Body of pancreas (tissue), 4 donors: ENCODE results near the gene GDF2. TPM values are rescaled to one million over a fixed set of nuclear protein-coding genes. Genes with fewer than 3 reads are reported as not detected.

ENCODE experiments used
- ATAC-seq: fragments of 150-250 bp; one replicate; pipeline ENCODE4 v1.9.1; 2016
- DNase-seq, 4 donors: peaks; one replicate each; pipeline ENCODE4 v3.0.0-alpha.2; 2019
- H3K27ac ChIP-seq, 4 donors: fragments of 200-600 bp; sonication (generic); 1 replicate in 3 of 4; 2 replicates in 1 of 4; pipeline versions ENCODE4 v1.5.1 to v1.6.1; 2016 to 2019; ENCODE audit warnings: mild to moderate bottlenecking in 1 of 4, mixed read lengths in 1 of 4, moderate library complexity in 1 of 4
- H3K27me3 ChIP-seq, 2 donors: fragments of 200-600 bp; sonication (generic); one replicate each; pipeline ENCODE4 v1.6.0; 2016; ENCODE audit warnings: mild to moderate bottlenecking in 1 of 2
- H3K36me3 ChIP-seq, 2 donors: fragments of 200-600 bp; sonication (generic); replicated peaks in 1 of 2; 2 replicates each; pipeline ENCODE4 v1.5.1; 2016; ENCODE audit warnings: low read depth in 2 of 2; ENCODE audit not compliant: insufficient read depth in 1 of 2
- H3K4me1 ChIP-seq: fragments of 200-600 bp; sonication (generic); one replicate; pipeline ENCODE4 v1.6.0; 2016
- H3K4me3 ChIP-seq, 2 donors: fragments of 200-600 bp; sonication (generic); 1 replicate in 1 of 2; 2 replicates in 1 of 2; pipeline ENCODE4 v1.5.1; 2016 to 2019
- H3K9me3 ChIP-seq, 3 donors: fragments of 200-600 bp; sonication (generic); 1 replicate in 2 of 3; 2 replicates in 1 of 3; pipeline ENCODE4 v1.5.1; 2016
- CTCF ChIP-seq, 7 experiments: fragments of 450-650 bp in 4 of 7; fragments of 200-600 bp in 3 of 7; sonication (generic) in 3 of 7; IDR thresholded peaks; one replicate each; pipeline ENCODE4 v1.5.1; 2016 to 2019; ENCODE audit warnings: antibody characterized with exemption in 7 of 7
- POLR2A ChIP-seq, 3 donors: fragments of 450-650 bp; IDR thresholded peaks; one replicate each; pipeline ENCODE4 v1.6.1; 2016; ENCODE audit warnings: antibody characterized with exemption in 3 of 3, mild to moderate bottlenecking in 2 of 3
- WGBS, 2 donors: methylation state at CpG; one replicate each; pipeline ENCODE4 v1.1.5; 2017; 5-methylcytosine and 5-hydroxymethylcytosine counted together
- intact Hi-C: fragments of 100-400 bp; cut with DNase I; formaldehyde crosslinking; loops from one replicate; pipeline ENCODE4 v1.15.1; 2023
- total RNA-seq, 2 donors: library from RNA; depleted of rRNA; stranded (reverse); fragments of >200 nt; gene quantifications; one replicate each; pipeline ENCODE4 v1.1.0, GENCODE V29; 2016

Gene GDF2
- total RNA-seq, 2 donors from 2014 or later: not detected

GRCh38 chr10:47350671-47351640 lies 28.7 kb downstream of the GDF2 start:
- Histone ChIP-seq H3K4me1 (no peaks in the 10 kb centered on the region), H3K4me3 (no peak overlapping the region), H3K36me3 (no peaks in the 10 kb centered on the region), H3K27me3 (no peaks in the 10 kb centered on the region), H3K27ac (no peak overlapping the region), H3K9me3 (no peaks in the 10 kb centered on the region)
- TF ChIP-seq CTCF (IDR thresholded peaks at IDR 0.05) (no peak), POLR2A (IDR thresholded peaks at IDR 0.05) (no peak)
- DNase-seq (no peak), ATAC-seq (no peak)
- 90 to 92% methylated on average over 12 to 39 of the region's 39 CpGs for WGBS, 2 donors
- intact Hi-C loops: no loop called here

- intact Hi-C loops: no loop called here
- Histone ChIP-seq H3K4me1 (no peaks in the 10 kb centered on the region), H3K36me3 (no peaks in the 10 kb centered on the region), H3K27me3 (no peaks in the 10 kb centered on the region), H3K27ac (no peak overlapping the region), H3K9me3 (no peaks in the 10 kb centered on the region), H3K4me3 (no peak overlapping the region)
- DNase-seq: no peak
- TF ChIP-seq POLR2A (IDR thresholded peaks at IDR 0.05) (no peak), CTCF (IDR thresholded peaks at IDR 0.05) (no peak)
- 74 to 79% methylated on average over 12 to 13 of the region's 14 CpGs for WGBS, 2 donors
- ATAC-seq: no peak
These were observed 29.9 kb downstream of the GDF2 start for GRCh38 chr10:47351899-47352815.

- Histone ChIP-seq H3K4me1 (no peaks in the 10 kb centered on the region), H3K27me3 (no peaks in the 10 kb centered on the region), H3K36me3 (no peaks in the 10 kb centered on the region), H3K27ac (no peak overlapping the region), H3K9me3 (no peaks in the 10 kb centered on the region), H3K4me3 (no peak overlapping the region)
- 78 to 90% methylated on average over 4 to 6 of the region's 6 CpGs for WGBS, 2 donors
- no peak for ATAC-seq
- DNase-seq: no peak
- TF ChIP-seq CTCF (IDR thresholded peaks at IDR 0.05): no peak
- no peak for TF ChIP-seq POLR2A (IDR thresholded peaks at IDR 0.05)
- intact Hi-C loops: no loop called here
These were observed 31.1 kb downstream of the GDF2 start for GRCh38 chr10:47353351-47353750.

- Histone ChIP-seq H3K27ac (no peak overlapping the region), H3K36me3 (no peaks in the 10 kb centered on the region), H3K4me3 (no peak overlapping the region), H3K27me3 (no peaks in the 10 kb centered on the region), H3K9me3 (no peaks in the 10 kb centered on the region), H3K4me1 (no peaks in the 10 kb centered on the region)
- 55 to 63% methylated on average over 3 to 4 of the region's 4 CpGs for WGBS, 2 donors
- no peak for DNase-seq
- ATAC-seq: no peak
- no peak for TF ChIP-seq POLR2A (IDR thresholded peaks at IDR 0.05)
- TF ChIP-seq CTCF (IDR thresholded peaks at IDR 0.05): no peak
- intact Hi-C loops: no loop called here
These were observed 31.9 kb downstream of the GDF2 start for GRCh38 chr10:47354165-47354564.
